GM21576 (cell line): ENCODE data around the gene CUL9.
A peak's percentile ranks its signal among the peaks of the same experiment; 100 is the strongest.

Experiments used
- ATAC-seq: cut with Tn5 transposase; IDR thresholded peaks from one replicate; pipeline ENCODE4 v1.9.1; 2021; ENCODE audit warnings: mild to moderate bottlenecking, moderate library complexity; ENCODE audit not compliant: unreplicated experiment

Gene CUL9

GRCh38 chr6:43254138-43254817 is 72.3 kb downstream of the CUL9 start:
- no peak for ATAC-seq

GRCh38 chr6:43254846-43255245 is 72.8 kb downstream of the CUL9 start:
- no peak for ATAC-seq

DNA sequence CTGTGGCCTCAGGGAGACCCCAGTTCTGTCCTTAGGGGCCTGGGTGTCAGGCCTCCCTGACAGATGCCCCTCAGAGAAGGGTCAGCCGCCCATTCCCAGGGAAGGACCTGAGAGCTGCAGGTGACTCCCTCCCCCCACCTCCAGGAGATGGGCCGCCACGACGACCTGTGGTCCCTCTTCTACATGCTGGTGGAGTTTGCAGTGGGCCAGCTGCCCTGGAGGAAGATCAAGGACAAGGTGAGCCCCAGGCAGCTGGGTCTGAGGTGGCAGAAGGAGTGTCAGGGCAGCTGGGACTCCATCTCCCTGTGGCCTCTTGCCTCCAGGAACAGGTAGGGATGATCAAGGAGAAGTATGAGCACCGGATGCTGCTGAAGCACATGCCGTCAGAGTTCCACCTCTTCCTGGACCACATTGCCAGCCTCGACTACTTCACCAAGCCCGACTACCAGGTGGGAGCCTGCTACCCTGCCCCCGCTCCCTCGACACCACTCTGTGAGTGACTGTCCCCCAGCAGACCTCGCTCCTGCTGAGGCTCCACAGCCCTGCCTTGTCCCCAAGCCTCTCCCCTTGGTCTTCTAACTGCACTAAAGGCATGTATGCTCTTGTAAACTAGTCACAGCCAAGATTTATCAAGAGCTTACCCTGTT is 73.5 kb downstream of the CUL9 start:
- no peak for ATAC-seq

DNA sequence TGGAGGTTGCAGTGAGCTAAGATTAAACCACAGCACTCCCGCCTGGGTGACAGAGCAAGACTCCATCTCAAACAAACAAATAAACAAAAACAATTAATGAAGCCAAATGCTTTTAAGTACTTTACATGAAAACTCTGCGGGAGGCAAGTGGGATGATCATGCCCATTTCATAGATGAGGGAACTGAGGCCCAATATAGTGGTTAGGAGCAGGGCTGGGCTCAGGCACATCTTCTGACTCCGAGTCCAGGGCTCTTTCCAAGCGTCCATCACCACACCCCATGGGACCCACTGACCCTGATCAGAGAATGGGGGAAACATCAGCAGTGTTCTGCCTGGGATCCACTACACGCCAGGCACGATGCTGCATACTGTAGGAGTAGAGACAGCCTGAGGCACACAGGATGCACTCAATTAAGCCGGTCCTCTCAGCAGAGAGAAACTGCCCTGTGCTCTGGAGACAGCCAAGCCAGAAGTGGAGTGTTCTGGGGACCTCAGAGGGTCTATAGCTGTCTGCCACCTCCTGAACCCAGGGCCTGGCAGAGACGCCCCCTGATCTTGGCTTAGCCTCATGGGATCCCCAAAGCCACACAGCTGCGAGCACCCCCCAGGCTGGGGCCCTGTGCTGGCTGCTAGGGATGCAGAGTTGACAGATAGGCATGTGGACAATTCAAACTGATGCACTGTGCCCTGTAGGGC is 74.8 kb downstream of the CUL9 start:
- ATAC-seq, result no peak

DNA sequence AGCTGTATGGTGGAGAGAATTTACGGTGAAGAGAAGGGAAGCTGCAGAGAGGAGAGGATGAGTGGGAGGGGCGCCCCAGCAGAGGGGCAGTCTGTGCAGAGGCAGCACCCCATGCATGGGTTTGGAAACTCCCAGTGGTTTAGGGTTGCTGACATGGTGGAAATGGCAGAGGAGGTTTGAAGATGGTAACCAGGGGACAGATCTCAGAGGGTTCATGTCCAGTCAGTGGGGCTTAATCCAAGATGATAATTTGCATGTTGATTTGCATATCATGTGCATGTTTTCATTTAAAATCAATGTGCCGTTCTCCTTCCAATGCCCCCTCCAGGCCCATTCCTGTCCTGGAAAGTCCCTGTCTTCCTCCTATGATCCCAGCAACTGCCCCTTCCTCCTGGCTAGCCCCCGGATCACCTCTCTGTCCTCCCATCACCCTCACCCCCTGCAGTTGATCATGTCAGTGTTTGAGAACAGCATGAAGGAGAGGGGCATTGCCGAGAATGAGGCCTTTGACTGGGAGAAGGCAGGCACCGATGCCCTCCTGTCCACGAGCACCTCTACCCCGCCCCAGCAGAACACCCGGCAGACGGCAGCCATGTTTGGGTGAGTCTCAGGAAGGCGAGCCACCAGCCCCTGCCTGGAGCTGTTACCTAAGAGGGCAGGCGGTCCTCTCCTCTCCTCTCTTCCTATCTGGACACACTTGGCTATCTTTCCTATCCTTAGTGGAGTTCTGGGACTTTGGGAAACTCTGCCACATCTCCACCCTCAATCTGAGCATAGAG is 75.6 kb downstream of the CUL9 start:
- no peak for ATAC-seq

- ATAC-seq, result no peak
These were observed 76.2 kb downstream of the CUL9 start for GRCh38 chr6:43258180-43258579.

- no peak for ATAC-seq
These were observed 77.1 kb downstream of the CUL9 start for GRCh38 chr6:43258807-43259686.

DNA sequence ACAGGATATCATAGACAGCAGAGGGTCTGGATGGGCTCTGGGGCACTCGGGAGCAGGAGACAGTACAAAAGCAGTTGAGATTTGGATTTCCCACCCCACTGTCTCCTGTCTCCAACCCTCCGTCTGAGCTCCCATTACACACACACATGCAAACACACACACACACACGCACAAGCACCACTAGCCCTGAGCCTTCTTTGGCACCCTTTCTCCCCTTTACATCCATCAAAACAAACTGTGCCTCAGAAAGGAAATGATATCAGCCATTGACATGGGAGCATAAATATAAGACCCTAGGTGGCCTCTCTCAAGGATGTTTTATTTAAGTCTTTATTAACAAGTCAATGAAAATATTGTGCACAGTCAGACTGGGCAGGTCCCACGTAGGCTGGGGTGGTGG is 78.8 kb downstream of the CUL9 start:
- ATAC-seq, result no peak

- ATAC-seq, result no peak
These were observed 79.2 kb downstream of the CUL9 start for GRCh38 chr6:43261198-43261597.

GRCh38 chr6:43262000-43262779 is 80.2 kb downstream of the CUL9 start:
- no peak for ATAC-seq

DNA sequence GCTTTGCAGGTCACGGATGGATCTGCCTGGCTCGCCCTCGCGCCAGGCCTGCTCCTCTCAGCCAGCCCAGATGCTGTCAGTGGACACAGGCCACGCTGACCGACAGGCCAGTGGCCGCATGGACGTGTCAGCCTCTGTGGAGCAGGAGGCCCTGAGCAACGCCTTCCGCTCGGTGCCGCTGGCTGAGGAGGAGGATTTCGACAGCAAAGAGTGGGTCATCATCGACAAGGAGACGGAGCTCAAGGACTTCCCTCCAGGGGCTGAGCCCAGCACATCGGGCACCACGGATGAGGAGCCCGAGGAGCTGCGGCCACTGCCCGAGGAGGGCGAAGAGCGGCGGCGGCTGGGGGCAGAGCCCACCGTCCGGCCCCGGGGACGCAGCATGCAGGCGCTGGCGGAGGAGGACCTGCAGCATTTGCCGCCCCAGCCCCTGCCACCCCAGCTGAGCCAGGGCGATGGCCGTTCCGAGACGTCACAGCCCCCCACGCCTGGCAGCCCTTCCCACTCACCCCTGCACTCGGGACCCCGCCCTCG is 80.9 kb downstream of the CUL9 start:
- ATAC-seq, result no peak

- peak; percentile 75 for ATAC-seq
These were observed 81.5 kb downstream of the CUL9 start for GRCh38 chr6:43263314-43264178.

- ATAC-seq, result no peak
These were observed 82.7 kb downstream of the CUL9 start for GRCh38 chr6:43264599-43265145.

DNA sequence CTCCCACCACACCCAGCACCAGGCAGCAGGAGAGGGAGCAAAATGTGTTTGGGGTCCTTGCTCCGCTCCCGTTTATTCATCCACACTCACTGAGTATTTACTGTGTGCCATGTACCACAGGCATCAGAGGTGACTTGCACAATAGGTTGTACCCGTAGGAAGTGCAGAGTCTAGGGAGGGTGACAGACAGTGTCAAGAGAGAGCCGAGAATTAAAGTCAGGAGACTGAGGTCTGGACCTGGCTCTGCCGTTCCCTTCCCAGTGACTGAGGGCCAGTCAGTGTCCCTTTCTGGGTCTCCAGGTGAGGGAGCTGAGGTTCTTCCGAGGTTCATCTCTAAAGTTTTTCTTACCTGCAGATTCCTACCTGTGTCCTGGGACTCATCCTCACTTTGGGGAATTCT is 83.6 kb downstream of the CUL9 start:
- no peak for ATAC-seq

GRCh38 chr6:43267619-43268354 is 85.8 kb downstream of the CUL9 start:
- no peak for ATAC-seq

GRCh38 chr6:43268355-43268700 is 86.3 kb downstream of the CUL9 start:
- ATAC-seq, result no peak

DNA sequence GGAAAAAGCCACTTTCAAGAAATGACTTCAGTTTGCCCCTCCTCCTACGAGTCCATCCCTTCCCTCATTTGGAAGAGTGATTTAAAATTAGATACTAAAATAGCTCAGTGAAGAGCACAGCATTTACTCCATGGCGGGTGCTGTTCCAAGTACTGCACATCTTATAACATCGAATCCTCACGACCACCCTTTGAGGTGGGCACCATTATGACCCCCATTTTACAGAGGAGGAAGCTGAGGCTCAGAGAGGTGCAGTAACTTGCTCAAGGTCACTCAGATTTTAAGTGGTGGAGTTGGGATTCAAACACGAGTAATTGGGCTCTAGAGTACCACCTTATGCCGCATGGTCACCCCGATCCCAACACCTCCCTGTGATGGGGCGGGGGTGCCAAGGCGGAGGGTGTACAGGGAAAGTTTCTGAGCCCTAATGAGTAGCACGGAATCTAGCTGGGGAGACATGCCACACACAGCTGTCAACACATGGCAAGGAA is 86.8 kb downstream of the CUL9 start:
- no peak for ATAC-seq
